ENCODE data around the gene LRMDA. TPM values are rescaled to one million over a fixed set of nuclear protein-coding genes. Genes with fewer than 3 reads are reported as not detected.

Gene LRMDA
- total and polyA plus RNA-seq, 10 of the 15 experiments (the other 5 are each of a cell fraction or from before 2014, with no cell fraction given) = 0.07 to 0.54 (median 0.29) TPM; not detected in 4

GRCh38 chr10:75716506-75716905 lies 285.1 kb downstream of the LRMDA start:
- BruUV-seq (replicated peaks) = no TSS peak
- FAIRE-seq (no peak), ATAC-seq (no peak), DNase-seq (ENCODE audit: low read depth, low spot score) (no peak)
- Histone ChIP-seq H3K4me3 (no peak overlapping the region), H3K4me1 (ENCODE audit: control insufficient read depth, insufficient read depth, low read length) (no peaks in the 10 kb centered on the region), H3K27ac (ENCODE audit: control insufficient read depth, insufficient read depth) (no peak overlapping the region), H3K27me3 (replicated peaks in 1 of 2; ENCODE audit: control insufficient read depth in 2 of 2, insufficient read depth in 2 of 2, low read length in 1 of 2) (no peaks in the 10 kb centered on the region; a peak in 1 of 4 replicates), H4K20me1 (ENCODE audit: control insufficient read depth, insufficient read depth) (no peaks in the 10 kb centered on the region), H2AFZ (ENCODE audit: control insufficient read depth, low read depth, low read length) (no peak overlapping the region), H3K36me3 (ENCODE audit: control insufficient read depth in 2 of 2, insufficient read depth in 2 of 2, low read length in 1 of 2) (no peaks in the 10 kb centered on the region), H3K9ac (ENCODE audit: control insufficient read depth, insufficient read depth, low read length) (no peak overlapping the region), H3K4me2 (ENCODE audit: control insufficient read depth, insufficient read depth) (no peak overlapping the region), H3K79me2 (ENCODE audit: control insufficient read depth, insufficient read depth, low read length) (no peaks in the 10 kb centered on the region), H3K9me3 (replicated peaks; ENCODE audit: control insufficient read depth, insufficient read depth, low read length) (no peaks in the 10 kb centered on the region; the same call in 2 of the 3 replicates)
- ChIA-PET RAD21 (ENCODE audit: unreplicated experiment) (interaction anchor here (1.8 kb wide), 1 partner anchor 9 kb away, joined by 4 read pairs; no protein-coding TSS in a partner anchor), POLR2A (no interaction called here), SMC1A (ENCODE audit: uncharacterized antibody, unreplicated experiment) (interaction anchor here (0.8 to 1.7 kb wide), 3 partner anchors 11 to 587 kb away, joined by 3 to 5 read pairs (median 4); no protein-coding TSS in a partner anchor), CTCF (interaction anchor here (1.2 to 1.8 kb wide), 3 partner anchors 15 to 320 kb away, joined by 3 to 5 read pairs (median 5); no protein-coding TSS in a partner anchor)
- intact Hi-C loops (cut with micrococcal nuclease; ENCODE audit: unreplicated experiment) (no loop called here), in situ Hi-C loops (cut with MboI) (no loop called here)
- TF ChIP-seq ETV6 (conservative IDR thresholded peaks at IDR 0.05 in 1 of 2, IDR thresholded peaks at IDR 0.05 in 1 of 2; ENCODE audit: borderline replicate concordance in 1 of 2, low read depth in 1 of 2) (no peak), FOXM1 (IDR thresholded peaks at IDR 0.05; ENCODE audit: low read depth, low read length) (no peak), CBX3 (IDR thresholded peaks at IDR 0.05; ENCODE audit: borderline replicate concordance, low read depth) (no peak)
- WGBS (ENCODE audit: insufficient coverage, insufficient replicate concordance, low lambda C conversion rate, missing lambda C conversion rate) = 10% methylated on average over 3 of the region's 3 CpGs

- ChIA-PET RAD21 (ENCODE audit: unreplicated experiment) (interaction anchor here (1.8 kb wide), 1 partner anchor 10 kb away, joined by 4 read pairs; no protein-coding TSS in a partner anchor), POLR2A (no interaction called here), SMC1A (ENCODE audit: uncharacterized antibody, unreplicated experiment) (interaction anchor here (0.5 to 1.7 kb wide), 4 partner anchors 10 to 586 kb away, joined by 3 to 5 read pairs (median 4); no protein-coding TSS in a partner anchor), CTCF (interaction anchor here (0.7 to 1.8 kb wide), 5 partner anchors 16 to 319 kb away, joined by 3 to 5 read pairs (median 3); no protein-coding TSS in a partner anchor)
- Histone ChIP-seq H4K20me1 (ENCODE audit: control insufficient read depth, insufficient read depth) (no peaks in the 10 kb centered on the region), H3K4me3 (no peak overlapping the region), H3K79me2 (ENCODE audit: control insufficient read depth, insufficient read depth, low read length) (no peaks in the 10 kb centered on the region), H3K27ac (ENCODE audit: control insufficient read depth, insufficient read depth) (no peak overlapping the region), H3K27me3 (replicated peaks in 1 of 2; ENCODE audit: control insufficient read depth in 2 of 2, insufficient read depth in 2 of 2, low read length in 1 of 2) (no peaks in the 10 kb centered on the region; a peak in 1 of 4 replicates), H2AFZ (ENCODE audit: control insufficient read depth, low read depth, low read length) (no peak overlapping the region), H3K9me3 (replicated peaks; ENCODE audit: control insufficient read depth, insufficient read depth, low read length) (no peaks in the 10 kb centered on the region; the same call in 2 of the 3 replicates), H3K4me2 (ENCODE audit: control insufficient read depth, insufficient read depth) (no peak overlapping the region), H3K4me1 (ENCODE audit: control insufficient read depth, insufficient read depth, low read length) (no peaks in the 10 kb centered on the region), H3K36me3 (ENCODE audit: control insufficient read depth in 2 of 2, insufficient read depth in 2 of 2, low read length in 1 of 2) (no peaks in the 10 kb centered on the region), H3K9ac (ENCODE audit: control insufficient read depth, insufficient read depth, low read length) (no peak overlapping the region)
- WGBS (ENCODE audit: insufficient coverage, insufficient replicate concordance, low lambda C conversion rate, missing lambda C conversion rate) = 22% methylated on average over 10 of the region's 10 CpGs
- DNase-seq (ENCODE audit: low read depth, low spot score) = no peak
- in situ Hi-C loops (cut with MboI) = no loop called here
- intact Hi-C loops (cut with micrococcal nuclease; ENCODE audit: unreplicated experiment) = no loop called here
- no TSS peak for BruUV-seq (replicated peaks)
- no peak for FAIRE-seq
- ATAC-seq = no peak
- TF ChIP-seq DPF2 (IDR thresholded peaks at IDR 0.05) = no peak
Measured at GRCh38 chr10:75717126-75717916, 285.9 kb downstream of the LRMDA start.

Measured in GM12878 (cell line).